Endothelial cell (in vitro differentiated cells): ENCODE measurements around the gene ZC3H7A. TPM values are rescaled to one million over a fixed set of nuclear protein-coding genes. Genes with fewer than 3 reads are reported as not detected.

ENCODE experiments used
- DNase-seq: peaks from one replicate; pipeline ENCODE4 v3.0.0; 2021; ENCODE audit warnings: low spot score
- H3K27ac Mint-ChIP-seq: one replicate; pipeline ENCODE4 v1.8.0; 2021; ENCODE audit warnings: mixed read lengths, inconsistent platforms; ENCODE audit not compliant: unreplicated experiment
- H3K27me3 Mint-ChIP-seq: one replicate; pipeline ENCODE4 v1.8.0; 2021; ENCODE audit warnings: mild to moderate bottlenecking, moderate library complexity, mixed read lengths, inconsistent platforms; ENCODE audit not compliant: unreplicated experiment
- H3K36me3 Mint-ChIP-seq: one replicate; pipeline ENCODE4 v1.8.0; 2021; ENCODE audit warnings: mild to moderate bottlenecking, low read depth, mixed read lengths, inconsistent platforms; ENCODE audit not compliant: unreplicated experiment
- H3K4me1 Mint-ChIP-seq: one replicate; pipeline ENCODE4 v1.8.0; 2021; ENCODE audit warnings: mild to moderate bottlenecking, mixed read lengths, inconsistent platforms; ENCODE audit not compliant: unreplicated experiment
- H3K4me3 Mint-ChIP-seq: one replicate; pipeline ENCODE4 v1.8.0; 2021; ENCODE audit warnings: mild to moderate bottlenecking, mixed read lengths, inconsistent platforms; ENCODE audit not compliant: unreplicated experiment
- H3K9me3 Mint-ChIP-seq: one replicate; pipeline ENCODE4 v1.8.0; 2021; ENCODE audit warnings: mixed read lengths, inconsistent platforms; ENCODE audit not compliant: unreplicated experiment
- CTCF ChIP-seq: fragments of 200-600 bp; sonication (generic); IDR thresholded peaks from one replicate; pipeline ENCODE4 v1.5.0; 2021; ENCODE audit warnings: antibody characterized with exemption; ENCODE audit not compliant: unreplicated experiment
- long read RNA-seq: library from polyadenylated mRNA; unstranded; transcript quantifications from one replicate; pipeline ENCODE4 v2.0.0, GENCODE V29; 2020; ENCODE audit not compliant: unreplicated experiment
- total RNA-seq: library from RNA; stranded (reverse); fragmentation: NEBNext Ultra II Directional; extraction: Animal tissue kit (Norgen Biotek cat#: 25700); gene quantifications from one replicate; pipeline ENCODE4 v1.2.1, GENCODE V29; 2021; ENCODE audit not compliant: unreplicated experiment

Gene ZC3H7A
- total RNA-seq, result 84.7 TPM
- long read RNA-seq, partial matches to known transcripts, result 14 of 24 reads
- long read RNA-seq, other reads (novel, unspliced or antisense), result 4 of 24 reads

- Mint-ChIP-seq H3K36me3 (peaks cover 13% of the 10 kb centered on the region), H3K9me3 (no peaks in the 10 kb centered on the region), H3K27me3 (peaks cover 17% of the 10 kb centered on the region), H3K4me3 (peak within 1 kb of the TSS; percentile 95), H3K27ac (peak within 1 kb of the TSS; percentile 96), H3K4me1 (peaks cover 62% of the 10 kb centered on the region)
- TF ChIP-seq CTCF, result peak; percentile 79
- DNase-seq, result peak; percentile 96
Observed at GRCh38 chr16:11797166-11797956, at the start of gene ZC3H7A. Gene ZC3H7A (minus strand): TSS chr16:11797258. CDS start chr16:11782354, 14,904 bp downstream.

- no peak for TF ChIP-seq CTCF
- no peaks in the 10 kb centered on the region for H3K4me1 Mint-ChIP-seq
- no peak overlapping the region for H3K27ac Mint-ChIP-seq
- H3K4me3 Mint-ChIP-seq, result no peak overlapping the region
- H3K27me3 Mint-ChIP-seq, result peaks cover 1% of the 10 kb centered on the region
- no peaks in the 10 kb centered on the region for H3K9me3 Mint-ChIP-seq
- H3K36me3 Mint-ChIP-seq, result peaks cover 25% of the 10 kb centered on the region
- DNase-seq, result no peak
Observed at GRCh38 chr16:11844499-11844898, 47.4 kb upstream of the ZC3H7A start.

GRCh38 chr16:11843861-11844260, 46.8 kb upstream of the ZC3H7A start:
- no peaks in the 10 kb centered on the region for H3K4me1 Mint-ChIP-seq
- TF ChIP-seq CTCF, result no peak
- no peaks in the 10 kb centered on the region for H3K9me3 Mint-ChIP-seq
- H3K4me3 Mint-ChIP-seq, result no peak overlapping the region
- H3K27me3 Mint-ChIP-seq, result peaks cover 1% of the 10 kb centered on the region
- no peak for DNase-seq
- peaks cover 27% of the 10 kb centered on the region for H3K36me3 Mint-ChIP-seq
- no peak overlapping the region for H3K27ac Mint-ChIP-seq

- H3K4me3 Mint-ChIP-seq, result no peak overlapping the region
- no peak for TF ChIP-seq CTCF
- H3K27ac Mint-ChIP-seq, result no peak overlapping the region
- H3K36me3 Mint-ChIP-seq, result peaks cover 27% of the 10 kb centered on the region
- DNase-seq, result no peak
- no peaks in the 10 kb centered on the region for H3K4me1 Mint-ChIP-seq
- H3K27me3 Mint-ChIP-seq, result peaks cover 1% of the 10 kb centered on the region
- no peaks in the 10 kb centered on the region for H3K9me3 Mint-ChIP-seq
Observed at GRCh38 chr16:11843206-11843605, 46.1 kb upstream of the ZC3H7A start.

DNA sequence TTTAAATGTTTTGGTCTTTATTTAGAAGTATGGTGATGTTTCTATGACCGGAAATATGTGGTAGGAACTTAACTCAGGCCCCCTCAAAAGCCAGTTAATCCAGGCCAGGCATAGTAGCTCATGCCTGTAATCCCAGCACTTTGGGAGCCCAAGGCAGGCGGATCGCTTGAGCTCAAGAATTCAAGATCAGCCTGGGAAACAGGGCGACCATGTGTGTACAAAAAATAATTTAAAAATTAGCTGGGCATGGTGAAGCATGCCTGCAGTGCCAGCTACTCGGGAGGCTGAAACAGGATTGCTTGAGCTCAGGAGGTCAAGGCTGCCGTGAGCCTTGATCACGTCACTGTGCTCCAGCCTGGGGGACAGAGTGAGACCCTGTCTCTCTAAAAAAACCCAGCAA, 44.0 kb upstream of the ZC3H7A start:
- H3K27me3 Mint-ChIP-seq, result peaks cover 1% of the 10 kb centered on the region
- no peak for TF ChIP-seq CTCF
- H3K27ac Mint-ChIP-seq, result no peak overlapping the region
- peaks cover 29% of the 10 kb centered on the region for H3K36me3 Mint-ChIP-seq
- H3K4me3 Mint-ChIP-seq, result no peak overlapping the region
- no peak for DNase-seq
- no peaks in the 10 kb centered on the region for H3K4me1 Mint-ChIP-seq
- no peaks in the 10 kb centered on the region for H3K9me3 Mint-ChIP-seq
